Mesenteric fat pad (tissue), 1 donor: ENCODE measurements around the gene CEBPA. TPM values are rescaled to one million over a fixed set of nuclear protein-coding genes. Genes with fewer than 3 reads are reported as not detected.

Source experiments
- DNase-seq: peaks from one replicate; pipeline ENCODE4 v3.0.0-alpha.2; 2020; ENCODE audit warnings: low spot score
- total RNA-seq: library from RNA; stranded (reverse); fragmentation: NEBNext Ultra II Directional; extraction: Animal tissue kit (Norgen Biotek cat#: 25700); gene quantifications from one replicate; pipeline ENCODE4 v1.2.1, GENCODE V29; 2021
- donor health status: DM: yes; HTN: yes; CAD: no.

The CEBPA gene
- total RNA-seq, 1 donor from 2014 or later: 263 TPM

DNA sequence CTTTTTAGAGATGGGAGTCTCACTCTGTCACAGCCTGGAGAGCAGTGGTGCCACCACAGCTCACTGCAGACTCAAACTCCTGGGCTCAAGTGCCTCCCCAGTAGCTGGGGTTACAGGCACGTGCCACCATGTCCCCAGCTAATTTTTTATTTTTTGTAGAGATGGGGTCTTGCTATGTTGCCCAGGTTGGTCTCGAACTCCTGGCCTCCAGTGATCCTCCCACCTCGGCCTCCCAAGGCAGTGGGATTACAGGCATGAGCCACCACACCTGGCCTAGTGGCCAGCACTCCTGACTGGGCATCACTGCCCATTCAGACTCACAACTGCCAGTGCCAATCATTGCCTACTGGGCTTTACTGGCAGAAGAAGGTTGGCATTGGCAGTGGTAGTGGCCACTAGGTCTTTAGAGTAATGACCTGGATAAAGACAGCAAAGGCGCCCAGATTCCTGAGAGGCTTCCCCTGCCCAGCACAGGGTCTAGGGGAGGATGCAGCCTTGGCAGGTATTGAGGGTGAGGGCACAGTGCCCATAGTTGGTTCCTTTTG, 49.8 kb downstream of the CEBPA start:
- no peak for DNase-seq

DNA sequence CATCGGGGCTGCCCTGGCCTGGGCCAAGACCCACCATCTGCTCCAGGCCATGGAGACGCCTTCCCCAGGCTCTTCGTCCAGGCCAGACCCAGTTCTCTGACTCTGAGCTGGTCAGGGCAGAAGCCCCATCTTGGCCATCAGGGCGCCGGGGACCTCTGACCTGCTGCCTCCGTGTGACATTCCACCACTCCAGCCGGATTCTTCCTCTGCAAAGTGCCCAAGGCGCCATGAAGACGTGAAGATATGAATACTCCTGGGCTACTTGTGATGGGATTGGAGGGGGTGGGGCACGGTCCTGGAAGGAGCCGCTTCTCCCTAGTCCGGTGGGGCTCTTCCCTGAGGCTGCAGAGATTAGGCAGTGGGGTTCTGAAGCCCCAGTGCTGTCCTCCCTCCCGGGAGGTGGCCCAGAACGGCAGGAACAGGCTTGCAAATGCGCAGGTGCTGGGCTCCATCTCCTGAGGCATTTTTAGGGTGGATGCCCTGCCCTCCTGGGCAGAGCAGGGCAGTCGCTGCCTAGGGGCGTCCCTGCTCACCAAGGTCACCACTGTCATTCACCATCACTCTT, 50.7 kb downstream of the CEBPA start:
- DNase-seq: no peak

DNA sequence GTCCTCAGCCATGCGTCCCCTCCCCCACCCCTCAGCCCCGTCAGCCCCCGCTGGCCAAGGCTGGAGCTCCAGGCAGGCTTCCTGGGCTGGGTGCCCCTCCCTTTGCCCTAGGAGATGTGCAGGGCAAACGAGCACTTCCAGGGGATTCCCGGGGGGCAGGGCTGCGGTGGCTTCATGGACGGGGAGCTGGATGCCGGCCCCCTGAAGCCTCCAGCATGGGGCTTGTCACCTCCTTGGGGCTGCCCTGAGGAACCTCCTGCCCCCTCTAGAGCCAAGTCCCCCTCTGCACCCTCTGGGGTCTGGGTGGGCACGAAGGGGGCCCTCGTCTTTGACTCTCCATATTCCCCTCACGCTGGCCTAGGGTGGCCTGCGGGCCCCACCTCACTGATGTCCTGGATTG, 51.3 kb downstream of the CEBPA start:
- no peak for DNase-seq

DNA sequence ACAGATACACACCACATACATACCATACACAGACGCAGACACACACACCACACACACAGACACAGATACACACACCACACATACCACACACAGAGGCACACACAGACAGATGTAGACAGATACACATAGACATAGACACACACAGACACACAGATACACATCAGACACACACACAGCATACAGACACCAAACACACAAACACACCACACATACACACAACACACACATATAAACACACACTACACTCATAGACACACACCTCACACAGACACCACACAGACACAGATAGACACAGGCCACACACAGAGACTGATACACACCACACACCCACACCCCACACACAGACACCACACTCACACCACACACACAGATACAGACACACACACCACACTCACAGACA, 51.8 kb downstream of the CEBPA start:
- no peak for DNase-seq

Other genes starting within 250 kb of the CEBPA start
- 2.1 TPM for gene RHPN2, start 237.6 kb downstream of the CEBPA start, total RNA-seq
- gene GPATCH1, start 221.4 kb downstream of the CEBPA start, total RNA-seq: 6.2 TPM
- gene WDR88, start 170.4 kb downstream of the CEBPA start, total RNA-seq: not detected
- 43.3 TPM for gene LRP3, start 108.2 kb downstream of the CEBPA start, total RNA-seq
- gene SLC7A10, start 76.7 kb downstream of the CEBPA start, total RNA-seq: 24.2 TPM
- 33.0 TPM for gene CEBPG, start 71.2 kb upstream of the CEBPA start, total RNA-seq
- gene PEPD, start 219.3 kb upstream of the CEBPA start, total RNA-seq: 97.0 TPM